Posterior cingulate gyrus (tissue), 11 donors: ENCODE data around the gene FBXW11.

Experiments
- DNase-seq, 10 donors: peaks; one replicate each; pipeline versions ENCODE4 v3.0.0 to v3.0.0-alpha.2; 2020 to 2021; ENCODE audit warnings: mixed read lengths in 3 of 10
- intact Hi-C: fragments of 100-400 bp; cut with DNase I; formaldehyde crosslinking; loops from one replicate; pipeline ENCODE4 v1.15.1; 2023

Gene FBXW11

DNA sequence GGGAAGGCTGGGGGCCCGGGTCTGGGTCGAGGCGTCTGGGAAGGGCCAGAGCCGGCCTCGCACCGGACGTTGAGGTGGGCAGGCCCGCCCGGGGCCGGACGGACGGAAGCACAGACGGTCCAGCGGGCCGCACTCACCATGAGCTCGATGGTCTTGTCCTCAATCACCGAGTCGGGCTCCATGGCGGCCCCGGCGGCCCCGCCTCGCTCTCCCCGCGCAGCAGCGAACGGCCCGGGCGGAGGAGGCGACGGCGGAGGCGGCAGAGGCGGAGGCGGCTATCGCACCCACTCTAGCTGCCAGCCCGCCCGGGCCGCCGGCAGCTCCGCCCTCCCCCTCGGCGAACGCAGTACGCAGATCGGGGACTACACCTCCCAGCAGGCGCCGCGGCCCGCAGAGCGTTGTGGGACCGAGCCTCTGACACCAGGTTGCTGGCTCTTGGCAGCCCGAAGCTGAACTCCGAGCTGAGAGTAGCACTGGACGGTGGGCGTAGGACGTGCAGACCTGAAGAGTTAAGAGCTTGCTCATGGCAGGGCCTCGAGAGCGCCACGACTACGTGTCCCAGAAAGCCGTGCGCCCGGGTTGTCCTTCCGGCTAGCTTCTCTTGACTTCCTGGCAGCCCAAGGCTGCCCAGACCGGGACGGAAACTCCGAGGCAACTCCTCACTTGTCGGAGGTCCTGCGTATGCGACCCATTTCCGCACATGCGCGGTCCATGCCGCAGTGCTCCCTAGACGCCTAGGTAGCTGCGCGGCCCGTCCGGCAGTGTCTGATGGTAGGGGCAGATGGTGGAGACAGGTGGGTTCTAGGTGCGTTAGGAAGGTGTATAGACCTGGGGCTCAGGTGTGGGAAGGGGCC is at the start of gene FBXW11:
Gene FBXW11, minus strand, starts transcription at position 318 of the 854 bp plus-strand sequence. Its CDS starts 136 bp downstream, at position 182.
- intact Hi-C loops: loop anchor here (2.0 to 10.0 kb wide), 3 partner anchors 94 to 612 kb away; partner anchors contain the start of gene STK10
- DNase-seq: peak; percentile 95 to 100 (median 98)

- DNase-seq: no peak
- intact Hi-C loops: no loop called here
Measured at GRCh38 chr5:172055996-172056395, 49.6 kb upstream of the FBXW11 start.

GRCh38 chr5:172055421-172055820 is 49.0 kb upstream of the FBXW11 start:
- no peak for DNase-seq
- intact Hi-C loops: no loop called here

- no peak for DNase-seq
- intact Hi-C loops: loop anchor here (5.0 kb wide), 1 partner anchor 48 kb away; no protein-coding TSS in a partner anchor
Measured at GRCh38 chr5:172054611-172055153, 48.2 kb upstream of the FBXW11 start.

GRCh38 chr5:172052450-172053236 is 46.2 kb upstream of the FBXW11 start:
- peak in 5 of 10 donors; percentile 41 to 91 (median 59) for DNase-seq

DNA sequence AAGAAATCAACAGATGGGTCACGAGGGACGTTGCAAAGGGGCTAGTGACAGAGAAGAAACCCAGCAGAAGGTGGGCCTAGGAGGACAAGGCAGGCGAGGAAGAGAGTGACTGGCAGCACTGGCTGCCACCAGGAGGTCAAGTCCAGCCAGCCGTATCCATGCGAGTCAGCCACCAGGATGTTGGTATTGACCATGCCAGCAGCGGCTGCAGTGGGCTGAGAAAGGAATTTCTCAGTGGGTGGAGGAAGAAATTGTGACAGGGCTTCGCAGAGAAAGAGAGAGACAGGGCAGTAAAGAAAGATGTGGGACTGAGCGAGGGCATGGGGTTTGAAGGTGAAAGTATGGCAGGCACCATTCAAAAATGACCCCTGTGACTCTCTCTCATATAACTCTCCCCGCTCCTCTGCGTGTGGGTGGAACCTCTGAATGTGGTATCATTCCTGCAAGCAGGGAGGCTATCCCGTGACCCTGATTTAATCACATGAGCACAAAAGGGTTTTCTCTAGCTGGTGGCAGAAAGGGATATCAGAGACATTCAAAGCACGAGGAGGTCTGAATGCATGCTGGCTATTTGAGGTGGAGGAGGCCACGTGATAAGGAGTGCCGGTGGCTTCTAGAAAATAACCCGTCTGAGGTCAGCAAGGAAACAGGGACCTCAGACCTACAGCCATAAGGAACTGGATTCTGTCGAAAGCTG is 45.4 kb upstream of the FBXW11 start:
- intact Hi-C loops: loop anchor here (5.0 kb wide), 1 partner anchor 51 kb away; no protein-coding TSS in a partner anchor
- DNase-seq: no peak

More at GRCh38 chr5:172052450-172053236, 46.2 kb upstream of the FBXW11 start:
- intact Hi-C loops: loop anchor here (5.0 kb wide), 1 partner anchor 50 kb away; no protein-coding TSS in a partner anchor

- no peak for DNase-seq
- intact Hi-C loops: loop anchor here (5.0 kb wide), 1 partner anchor 52 kb away; no protein-coding TSS in a partner anchor
Measured at GRCh38 chr5:172050080-172050479, 43.6 kb upstream of the FBXW11 start.

GRCh38 chr5:172049226-172049796 is 42.9 kb upstream of the FBXW11 start:
- intact Hi-C loops: no loop called here
- peak in 7 of 10 donors; percentile 24 to 92 (median 50) for DNase-seq

GRCh38 chr5:172048539-172049101 is 42.2 kb upstream of the FBXW11 start:
- intact Hi-C loops: no loop called here
- no peak for DNase-seq

GRCh38 chr5:172048170-172048422 is 41.7 kb upstream of the FBXW11 start:
- intact Hi-C loops: no loop called here

GRCh38 chr5:172046593-172046992 is 40.2 kb upstream of the FBXW11 start:
- intact Hi-C loops: no loop called here
- DNase-seq: no peak

More at GRCh38 chr5:172048170-172048422, 41.7 kb upstream of the FBXW11 start:
- DNase-seq: no peak

DNA sequence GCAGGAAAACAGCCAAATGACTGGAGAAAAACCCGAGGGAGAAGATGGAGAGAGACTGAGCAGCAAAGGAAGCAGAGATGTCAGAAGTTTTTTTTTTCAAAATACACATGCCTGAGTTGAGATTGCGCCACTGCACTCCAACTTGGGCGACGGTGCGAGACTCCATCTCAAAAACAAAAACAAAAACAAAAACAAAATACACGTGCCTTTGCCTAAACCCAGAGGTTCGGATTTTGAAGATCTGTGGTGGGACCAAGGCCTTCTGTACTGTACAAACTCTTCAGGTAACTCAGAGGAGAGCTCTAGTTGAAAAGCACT is 38.8 kb upstream of the FBXW11 start:
- DNase-seq: no peak
- intact Hi-C loops: no loop called here

DNA sequence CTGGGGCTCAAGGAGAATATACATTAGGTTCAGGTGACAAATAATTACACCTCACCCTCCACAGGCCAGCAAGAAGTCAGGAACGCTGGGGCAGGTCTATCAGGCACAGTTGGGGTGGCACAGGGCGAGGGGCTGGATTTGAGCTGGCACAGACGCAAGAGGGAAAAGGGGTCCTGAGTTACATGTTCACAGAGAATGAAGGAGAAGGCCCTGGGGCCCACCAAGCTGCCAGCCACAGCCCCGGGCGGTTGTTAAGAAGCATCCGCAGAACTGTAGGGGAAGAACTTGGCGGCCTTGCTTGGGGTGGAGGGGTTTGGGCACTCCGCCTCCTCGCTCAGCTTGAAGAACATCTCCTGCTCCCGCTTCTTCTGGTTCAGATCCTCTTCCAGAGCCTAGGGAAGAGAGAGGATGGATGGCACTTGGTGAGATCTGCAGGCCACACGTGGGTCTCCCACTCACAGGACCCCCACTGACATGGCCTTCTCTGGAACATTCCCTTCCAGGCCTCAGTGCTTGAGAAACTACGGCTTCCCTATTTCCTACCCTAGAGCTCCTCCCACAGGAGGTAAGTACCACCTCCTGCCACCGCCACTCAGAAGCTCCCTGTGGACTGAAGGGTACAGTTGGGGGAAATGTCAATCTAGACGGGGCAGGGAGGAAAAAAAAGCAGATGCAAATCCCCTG is 38.3 kb upstream of the FBXW11 start:
- no peak for DNase-seq
- intact Hi-C loops: no loop called here

- intact Hi-C loops: no loop called here
- DNase-seq: peak in 2 of 10 donors; percentile 26 to 88
Measured at GRCh38 chr5:172043865-172044264, 37.4 kb upstream of the FBXW11 start.

DNA sequence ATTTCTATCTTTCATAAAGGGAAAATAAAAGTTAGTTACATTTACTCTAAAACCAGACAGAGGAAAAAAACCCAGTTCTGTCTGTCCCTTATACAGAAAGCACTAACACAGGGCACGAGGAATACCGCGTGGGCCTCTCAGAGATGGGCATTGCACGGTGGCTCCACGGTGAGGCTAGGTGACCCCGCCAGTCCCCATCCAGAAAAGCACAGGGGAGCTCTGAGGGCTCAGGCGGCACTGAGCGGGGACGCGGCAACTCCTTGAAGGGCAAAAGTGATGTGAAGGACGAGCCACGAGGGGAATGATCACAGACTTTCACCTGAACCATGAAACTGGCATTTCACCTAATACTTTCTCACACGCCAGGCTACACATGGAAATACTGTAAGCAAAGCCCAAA is 35.7 kb upstream of the FBXW11 start:
- DNase-seq: peak in 1 of 10 donors; percentile 24
- intact Hi-C loops: no loop called here

- DNase-seq: no peak
- intact Hi-C loops: loop anchor here (5.0 kb wide), 1 partner anchor 621 kb away; the partner anchor contains the start of gene FGF18
Measured at GRCh38 chr5:172038167-172038566, 31.7 kb upstream of the FBXW11 start.

- intact Hi-C loops: loop anchor here (5.0 kb wide), 1 partner anchor 618 kb away; the partner anchor contains the start of gene FGF18
- DNase-seq: no peak
Measured at GRCh38 chr5:172035049-172035448, 28.6 kb upstream of the FBXW11 start.

- intact Hi-C loops: no loop called here
- DNase-seq: peak in 1 of 10 donors; percentile 32
Measured at GRCh38 chr5:172031894-172032461, 25.5 kb upstream of the FBXW11 start.

DNA sequence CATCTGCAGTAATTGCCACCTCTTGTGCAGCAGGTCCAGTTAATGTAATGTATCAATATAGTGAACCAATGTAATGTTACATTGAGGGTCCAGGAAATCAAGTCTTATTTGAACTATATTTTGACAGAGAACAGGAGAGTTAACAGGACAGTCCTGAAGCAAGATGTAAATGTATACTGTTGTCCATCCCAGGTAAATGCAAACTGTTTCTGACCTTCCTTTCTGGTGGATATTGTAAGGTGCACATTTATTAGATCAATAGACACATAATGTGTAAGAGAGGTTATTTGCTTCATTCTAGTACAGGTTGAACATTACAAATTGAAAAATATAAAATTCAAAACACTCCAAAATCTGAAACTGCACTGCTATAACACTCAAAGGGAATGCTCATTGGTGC is 23.4 kb upstream of the FBXW11 start:
- DNase-seq: no peak
- intact Hi-C loops: no loop called here
